ENCODE data around the gene RASA1.

RASA1 gene

GRCh38 chr5:87241555-87241954 lies 26.1 kb upstream of the RASA1 start:
- Histone ChIP-seq H3K4me1 (ENCODE audit: control insufficient read depth in 2 of 2, insufficient read depth in 1 of 2, low read depth in 1 of 2, low read length in 2 of 2) (no peaks in the 10 kb centered on the region), H2AFZ (ENCODE audit: low read length) (no peak overlapping the region), H2BK5ac (ENCODE audit: low read length) (no peak overlapping the region), H4K8ac (ENCODE audit: low read depth, low read length) (no peak overlapping the region), H3K36me3 (replicated peaks in 1 of 2; ENCODE audit: control insufficient read depth in 2 of 2, insufficient read depth in 2 of 2, low read length in 2 of 2) (no peaks in the 10 kb centered on the region), H3K23ac (ENCODE audit: low read depth, low read length, poor library complexity) (no peak overlapping the region), H2BK120ac (ENCODE audit: low read depth, low read length) (no peak overlapping the region), H4K91ac (ENCODE audit: low read depth, low read length, poor library complexity) (no peak overlapping the region), H3K18ac (ENCODE audit: low read length) (no peak overlapping the region), H2BK15ac (ENCODE audit: low read length) (no peak overlapping the region), H3K4me3 (ENCODE audit: low read length in 2 of 2) (no peak overlapping the region), H3K14ac (ENCODE audit: low read length) (no peak overlapping the region), H3K27me3 (ENCODE audit: control insufficient read depth in 3 of 3, insufficient read depth in 3 of 3, low read depth in 1 of 3, low read length in 3 of 3) (no peaks in the 10 kb centered on the region), H3K9ac (ENCODE audit: low read depth, low read length, poor library complexity) (no peak overlapping the region), H3K4me2 (ENCODE audit: insufficient read depth, low read length, poor library complexity, severe bottlenecking) (no peak overlapping the region), H2BK12ac (ENCODE audit: low read length) (no peak overlapping the region), H3K79me1 (ENCODE audit: low read depth, low read length) (no peaks in the 10 kb centered on the region), H3K27ac (replicated peaks; ENCODE audit: low read length) (no peak overlapping the region), H3K4ac (ENCODE audit: low read length) (no peak overlapping the region), H2AK5ac (ENCODE audit: low read depth, low read length) (no peak overlapping the region), H3K9me3 (replicated peaks in 1 of 2; ENCODE audit: control insufficient read depth in 2 of 2, insufficient read depth in 1 of 2, low read depth in 1 of 2, low read length in 2 of 2) (no peaks in the 10 kb centered on the region)
- DNase-seq (ENCODE audit: low spot score), result no peak
- WGBS, 2 donors (ENCODE audit: extremely low coverage in 2 of 2, insufficient read length in 2 of 2, insufficient replicate concordance in 1 of 2), result no CpG with 5 or more reads among the region's 2 CpGs

GRCh38 chr5:87242242-87242641 lies 25.4 kb upstream of the RASA1 start:
- no peak for DNase-seq (ENCODE audit: low spot score)
- Histone ChIP-seq H4K91ac (ENCODE audit: low read depth, low read length, poor library complexity) (no peak overlapping the region), H3K9me3 (replicated peaks in 1 of 2; ENCODE audit: control insufficient read depth in 2 of 2, insufficient read depth in 1 of 2, low read depth in 1 of 2, low read length in 2 of 2) (no peaks in the 10 kb centered on the region), H3K36me3 (replicated peaks in 1 of 2; ENCODE audit: control insufficient read depth in 2 of 2, insufficient read depth in 2 of 2, low read length in 2 of 2) (no peaks in the 10 kb centered on the region), H3K4me1 (ENCODE audit: control insufficient read depth in 2 of 2, insufficient read depth in 1 of 2, low read depth in 1 of 2, low read length in 2 of 2) (no peaks in the 10 kb centered on the region), H3K23ac (ENCODE audit: low read depth, low read length, poor library complexity) (no peak overlapping the region), H3K27me3 (ENCODE audit: control insufficient read depth in 3 of 3, insufficient read depth in 3 of 3, low read depth in 1 of 3, low read length in 3 of 3) (no peaks in the 10 kb centered on the region), H2AK5ac (ENCODE audit: low read depth, low read length) (no peak overlapping the region), H4K8ac (ENCODE audit: low read depth, low read length) (no peak overlapping the region), H3K27ac (replicated peaks; ENCODE audit: low read length) (no peak overlapping the region), H3K9ac (ENCODE audit: low read depth, low read length, poor library complexity) (no peak overlapping the region), H3K14ac (ENCODE audit: low read length) (no peak overlapping the region), H3K4ac (ENCODE audit: low read length) (no peak overlapping the region), H2BK120ac (ENCODE audit: low read depth, low read length) (no peak overlapping the region), H3K4me2 (ENCODE audit: insufficient read depth, low read length, poor library complexity, severe bottlenecking) (no peak overlapping the region), H2BK12ac (ENCODE audit: low read length) (no peak overlapping the region), H2AFZ (ENCODE audit: low read length) (peak overlapping the region; percentile 5), H3K4me3 (ENCODE audit: low read length in 2 of 2) (no peak overlapping the region), H3K79me1 (ENCODE audit: low read depth, low read length) (no peaks in the 10 kb centered on the region), H2BK15ac (ENCODE audit: low read length) (no peak overlapping the region), H2BK5ac (ENCODE audit: low read length) (no peak overlapping the region), H3K18ac (ENCODE audit: low read length) (no peak overlapping the region)
- no CpG with 5 or more reads among the region's 1 CpG for WGBS, 2 donors (ENCODE audit: extremely low coverage in 2 of 2, insufficient read length in 2 of 2, insufficient replicate concordance in 1 of 2)

GRCh38 chr5:87243161-87243844 lies 24.4 kb upstream of the RASA1 start:
- Histone ChIP-seq H2BK15ac (ENCODE audit: low read length) (no peak overlapping the region), H3K4me3 (ENCODE audit: low read length in 2 of 2) (no peak overlapping the region), H2AFZ (ENCODE audit: low read length) (no peak overlapping the region), H3K36me3 (replicated peaks in 1 of 2; ENCODE audit: control insufficient read depth in 2 of 2, insufficient read depth in 2 of 2, low read length in 2 of 2) (no peaks in the 10 kb centered on the region), H3K27me3 (ENCODE audit: control insufficient read depth in 3 of 3, insufficient read depth in 3 of 3, low read depth in 1 of 3, low read length in 3 of 3) (no peaks in the 10 kb centered on the region), H4K8ac (ENCODE audit: low read depth, low read length) (no peak overlapping the region), H3K18ac (ENCODE audit: low read length) (no peak overlapping the region), H4K91ac (ENCODE audit: low read depth, low read length, poor library complexity) (no peak overlapping the region), H3K9me3 (replicated peaks in 1 of 2; ENCODE audit: control insufficient read depth in 2 of 2, insufficient read depth in 1 of 2, low read depth in 1 of 2, low read length in 2 of 2) (no peaks in the 10 kb centered on the region), H3K14ac (ENCODE audit: low read length) (no peak overlapping the region), H3K4me2 (ENCODE audit: insufficient read depth, low read length, poor library complexity, severe bottlenecking) (no peak overlapping the region), H3K4ac (ENCODE audit: low read length) (no peak overlapping the region), H3K23ac (ENCODE audit: low read depth, low read length, poor library complexity) (no peak overlapping the region), H3K4me1 (ENCODE audit: control insufficient read depth in 2 of 2, insufficient read depth in 1 of 2, low read depth in 1 of 2, low read length in 2 of 2) (no peaks in the 10 kb centered on the region), H3K27ac (replicated peaks; ENCODE audit: low read length) (no peak overlapping the region), H3K79me1 (ENCODE audit: low read depth, low read length) (no peaks in the 10 kb centered on the region), H2AK5ac (ENCODE audit: low read depth, low read length) (no peak overlapping the region), H2BK5ac (ENCODE audit: low read length) (no peak overlapping the region), H3K9ac (ENCODE audit: low read depth, low read length, poor library complexity) (no peak overlapping the region), H2BK120ac (ENCODE audit: low read depth, low read length) (no peak overlapping the region), H2BK12ac (ENCODE audit: low read length) (no peak overlapping the region)
- WGBS, 2 donors (ENCODE audit: extremely low coverage in 2 of 2, insufficient read length in 2 of 2, insufficient replicate concordance in 1 of 2), result no CpG with 5 or more reads among the region's 3 CpGs
- DNase-seq (ENCODE audit: low spot score), result no peak

GRCh38 chr5:87245451-87245850 lies 22.2 kb upstream of the RASA1 start:
- H4K91ac ChIP-seq (ENCODE audit: low read depth, low read length, poor library complexity), result no peak overlapping the region
- H2BK120ac ChIP-seq (ENCODE audit: low read depth, low read length), result no peak overlapping the region
- H3K23ac ChIP-seq (ENCODE audit: low read depth, low read length, poor library complexity), result no peak overlapping the region
- H2AK5ac ChIP-seq (ENCODE audit: low read depth, low read length), result no peak overlapping the region
- no peak overlapping the region for H3K18ac ChIP-seq (ENCODE audit: low read length)
- WGBS, 2 donors (ENCODE audit: extremely low coverage in 2 of 2, insufficient read length in 2 of 2, insufficient replicate concordance in 1 of 2), result no CpG with 5 or more reads among the region's 2 CpGs
- no peak overlapping the region for H2AFZ ChIP-seq (ENCODE audit: low read length)
- H2BK15ac ChIP-seq (ENCODE audit: low read length), result no peak overlapping the region
- no peak overlapping the region for H3K4me2 ChIP-seq (ENCODE audit: insufficient read depth, low read length, poor library complexity, severe bottlenecking)
- no peak for DNase-seq (ENCODE audit: low spot score)
- H2BK5ac ChIP-seq (ENCODE audit: low read length), result no peak overlapping the region
- no peak overlapping the region for H4K8ac ChIP-seq (ENCODE audit: low read depth, low read length)
- H3K36me3 ChIP-seq (replicated peaks in 1 of 2; ENCODE audit: control insufficient read depth in 2 of 2, insufficient read depth in 2 of 2, low read length in 2 of 2), result no peaks in the 10 kb centered on the region
- H3K4ac ChIP-seq (ENCODE audit: low read length), result no peak overlapping the region
- H3K79me1 ChIP-seq (ENCODE audit: low read depth, low read length), result no peaks in the 10 kb centered on the region
- H2BK12ac ChIP-seq (ENCODE audit: low read length), result no peak overlapping the region
- H3K27me3 ChIP-seq (ENCODE audit: control insufficient read depth in 3 of 3, insufficient read depth in 3 of 3, low read depth in 1 of 3, low read length in 3 of 3), result no peaks in the 10 kb centered on the region
- H3K4me3 ChIP-seq (ENCODE audit: low read length in 2 of 2), result no peak overlapping the region
- H3K9me3 ChIP-seq (replicated peaks in 1 of 2; ENCODE audit: control insufficient read depth in 2 of 2, insufficient read depth in 1 of 2, low read depth in 1 of 2, low read length in 2 of 2), result no peaks in the 10 kb centered on the region
- no peak overlapping the region for H3K27ac ChIP-seq (replicated peaks; ENCODE audit: low read length)
- H3K14ac ChIP-seq (ENCODE audit: low read length), result no peak overlapping the region
- no peak overlapping the region for H3K9ac ChIP-seq (ENCODE audit: low read depth, low read length, poor library complexity)
- H3K4me1 ChIP-seq (ENCODE audit: control insufficient read depth in 2 of 2, insufficient read depth in 1 of 2, low read depth in 1 of 2, low read length in 2 of 2), result no peaks in the 10 kb centered on the region
